ENCODE results near the gene NPL.

DNA sequence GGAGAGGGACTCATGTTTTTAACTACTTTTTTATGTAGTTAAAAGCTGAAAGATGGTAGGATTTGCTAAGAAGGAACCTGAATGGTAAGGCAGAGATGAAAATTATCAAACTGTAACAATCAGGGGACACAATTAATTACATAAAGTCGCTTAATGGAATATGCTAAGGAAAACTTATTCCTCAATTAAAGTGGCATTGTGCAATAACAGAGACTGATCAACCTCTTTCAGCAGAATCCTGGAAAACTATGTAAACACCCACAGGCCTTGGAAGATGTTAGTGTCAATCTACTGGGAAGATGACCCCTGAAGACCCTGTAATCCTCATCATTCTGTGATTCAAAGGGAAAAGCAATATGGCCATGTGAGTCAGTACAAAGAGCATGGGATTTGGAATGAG, 46.8 kb upstream of the NPL start:
- TF ChIP-seq, protein P1, sequence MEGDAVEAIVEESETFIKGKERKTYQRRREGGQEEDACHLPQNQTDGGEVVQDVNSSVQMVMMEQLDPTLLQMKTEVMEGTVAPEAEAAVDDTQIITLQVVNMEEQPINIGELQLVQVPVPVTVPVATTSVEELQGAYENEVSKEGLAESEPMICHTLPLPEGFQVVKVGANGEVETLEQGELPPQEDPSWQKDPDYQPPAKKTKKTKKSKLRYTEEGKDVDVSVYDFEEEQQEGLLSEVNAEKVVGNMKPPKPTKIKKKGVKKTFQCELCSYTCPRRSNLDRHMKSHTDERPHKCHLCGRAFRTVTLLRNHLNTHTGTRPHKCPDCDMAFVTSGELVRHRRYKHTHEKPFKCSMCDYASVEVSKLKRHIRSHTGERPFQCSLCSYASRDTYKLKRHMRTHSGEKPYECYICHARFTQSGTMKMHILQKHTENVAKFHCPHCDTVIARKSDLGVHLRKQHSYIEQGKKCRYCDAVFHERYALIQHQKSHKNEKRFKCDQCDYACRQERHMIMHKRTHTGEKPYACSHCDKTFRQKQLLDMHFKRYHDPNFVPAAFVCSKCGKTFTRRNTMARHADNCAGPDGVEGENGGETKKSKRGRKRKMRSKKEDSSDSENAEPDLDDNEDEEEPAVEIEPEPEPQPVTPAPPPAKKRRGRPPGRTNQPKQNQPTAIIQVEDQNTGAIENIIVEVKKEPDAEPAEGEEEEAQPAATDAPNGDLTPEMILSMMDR (IDR thresholded peaks at IDR 0.05; ENCODE audit: low read length): no peak
- no peak for TF ChIP-seq EZH2 (IDR thresholded peaks at IDR 0.05; ENCODE audit: borderline replicate concordance, low read length)

Data from OCI-LY1 (cell line).